HT-29 (cell line): ENCODE measurements around the gene TEX22. TPM values are rescaled to one million over a fixed set of nuclear protein-coding genes. Genes with fewer than 3 reads are reported as not detected.

ENCODE experiments used
- DNase-seq: peaks from one replicate; pipeline ENCODE4 v3.0.0-alpha.2; 2015; ENCODE audit warnings: low spot score
- total RNA-seq: library from RNA; depleted of rRNA; stranded (reverse); fragments of >200 nt; shearing (Covaris generic); gene quantifications from 2 replicates; pipeline ENCODE4 v1.2.3, GENCODE V29; 2014

TEX22 gene
- total RNA-seq, 1 experiment from 2014 or later: not detected

DNA sequence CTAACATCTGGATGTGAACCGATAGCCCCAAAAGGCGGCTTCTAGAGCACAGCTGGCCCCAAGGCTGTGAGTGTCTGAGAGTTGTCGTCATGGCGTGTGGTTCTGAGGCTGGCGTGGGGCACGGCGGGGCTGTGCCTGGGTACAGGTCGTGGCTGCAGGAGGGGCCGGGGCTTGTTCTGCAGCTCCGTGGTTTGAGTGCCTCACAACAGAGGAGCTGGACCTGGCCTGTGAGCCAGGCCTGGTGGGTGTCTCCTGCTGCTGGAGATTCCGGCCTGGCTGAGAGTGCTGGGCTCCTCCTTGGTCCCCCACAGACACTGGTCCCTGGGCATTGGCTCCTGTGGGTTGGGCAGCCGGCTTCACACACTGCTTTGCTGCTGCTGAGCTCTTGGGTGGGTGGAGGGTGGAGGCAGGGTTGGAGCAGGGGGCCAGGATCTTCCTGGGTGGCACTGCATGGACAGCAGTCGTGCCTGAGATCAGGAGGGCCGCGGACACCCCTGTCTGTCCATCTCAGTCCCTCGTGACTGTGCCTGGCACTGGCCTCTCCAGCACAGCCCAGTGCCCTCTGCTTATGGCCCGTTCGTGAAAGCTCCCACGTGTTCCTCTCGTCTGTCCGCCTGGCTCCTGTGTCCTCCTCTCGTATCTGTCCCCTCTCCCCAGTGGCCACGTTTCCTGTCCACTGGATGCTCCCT, 31.8 kb upstream of the TEX22 start:
- DNase-seq: no peak

DNA sequence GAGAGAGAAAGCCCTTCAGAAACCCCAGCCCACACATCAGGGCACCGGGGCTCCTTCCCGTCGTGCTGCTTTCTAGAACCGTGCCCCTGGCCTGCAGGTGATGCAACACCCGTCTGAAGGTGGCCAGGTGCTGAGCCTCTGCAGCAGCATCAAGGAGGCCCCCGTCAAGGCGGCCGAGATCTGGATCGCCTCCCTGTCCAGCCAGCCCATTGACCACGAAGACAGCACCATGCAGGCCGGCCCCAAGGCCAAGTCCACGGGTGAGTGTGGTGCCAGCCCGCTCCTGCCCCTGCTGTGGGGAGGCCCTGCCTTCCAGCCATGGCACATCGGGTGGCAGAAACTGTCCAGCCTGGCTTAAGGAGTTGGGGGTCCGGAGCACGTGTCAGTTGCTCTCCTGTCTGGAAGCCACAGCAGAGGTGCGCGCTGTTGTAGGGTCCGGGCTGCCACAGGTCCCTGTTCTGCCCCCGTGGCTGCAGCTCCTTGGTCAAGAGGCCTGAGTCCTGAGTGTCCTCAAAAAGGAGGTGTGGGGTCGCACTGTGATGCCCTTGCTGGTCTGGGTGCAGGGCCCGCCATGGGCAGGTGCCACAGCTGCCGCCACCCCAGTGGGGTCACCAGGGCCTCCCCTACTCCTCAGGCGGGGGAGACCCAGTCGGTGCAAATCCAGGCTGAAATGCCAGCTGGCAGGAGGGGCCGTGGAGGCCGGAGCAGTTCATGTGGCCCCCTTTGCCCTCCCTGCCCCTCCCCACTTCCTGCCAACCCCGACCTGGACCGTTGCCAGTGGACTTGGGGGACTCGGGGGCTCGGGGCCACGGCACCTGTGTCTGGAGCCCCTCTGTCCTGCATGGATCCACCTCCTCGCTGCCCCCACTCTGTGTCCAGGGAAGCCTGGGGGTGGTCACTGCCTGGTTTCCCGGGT, 31.0 kb upstream of the TEX22 start:
- DNase-seq: no peak

GRCh38 chr14:105368032-105368417, 30.3 kb upstream of the TEX22 start:
- DNase-seq: no peak

DNA sequence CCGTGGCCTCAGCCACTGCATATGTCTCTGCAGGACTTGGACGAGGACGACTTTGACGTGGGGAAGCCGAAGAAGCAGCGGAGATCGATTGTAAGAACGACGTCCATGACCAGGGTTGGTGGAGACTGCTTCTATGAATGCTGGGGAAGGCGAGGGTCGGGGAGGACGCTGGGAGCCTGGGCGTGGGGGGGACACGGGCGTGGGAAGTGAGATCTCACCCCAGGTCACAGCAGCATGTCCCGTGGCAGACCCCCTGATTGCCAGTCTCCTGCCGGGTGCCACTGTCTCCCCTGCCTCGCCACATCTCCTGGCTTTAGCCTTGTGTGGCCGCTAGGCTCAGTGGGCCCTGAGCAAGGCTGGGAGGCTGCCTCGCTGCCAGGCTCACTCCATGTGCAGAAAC, 29.9 kb upstream of the TEX22 start:
- DNase-seq: no peak

GRCh38 chr14:105368910-105369652, 29.3 kb upstream of the TEX22 start:
- no peak for DNase-seq

- DNase-seq: no peak
Observed at GRCh38 chr14:105369653-105370040, 28.7 kb upstream of the TEX22 start.

DNA sequence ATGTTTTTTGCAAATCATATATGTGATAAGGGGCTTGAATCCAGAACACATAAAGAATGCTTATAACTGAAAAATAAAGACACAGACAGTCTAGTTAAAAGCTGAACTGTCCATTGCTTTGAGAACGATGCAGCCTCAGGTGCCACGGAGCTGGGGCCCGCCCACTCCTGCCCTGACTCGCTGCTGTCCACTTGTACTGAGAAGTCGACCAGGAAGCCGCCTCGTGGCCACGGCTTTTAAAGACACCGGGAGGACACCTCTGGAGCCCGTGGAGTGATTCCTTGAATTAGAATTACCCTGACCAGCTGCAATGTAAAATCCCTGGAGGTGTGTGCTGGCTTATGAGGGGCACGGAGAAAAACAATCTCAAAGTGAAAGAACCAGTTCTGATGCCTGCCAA, 23.9 kb upstream of the TEX22 start:
- DNase-seq: peak; percentile 27

GRCh38 chr14:105375635-105376057, 22.7 kb upstream of the TEX22 start:
- no peak for DNase-seq

DNA sequence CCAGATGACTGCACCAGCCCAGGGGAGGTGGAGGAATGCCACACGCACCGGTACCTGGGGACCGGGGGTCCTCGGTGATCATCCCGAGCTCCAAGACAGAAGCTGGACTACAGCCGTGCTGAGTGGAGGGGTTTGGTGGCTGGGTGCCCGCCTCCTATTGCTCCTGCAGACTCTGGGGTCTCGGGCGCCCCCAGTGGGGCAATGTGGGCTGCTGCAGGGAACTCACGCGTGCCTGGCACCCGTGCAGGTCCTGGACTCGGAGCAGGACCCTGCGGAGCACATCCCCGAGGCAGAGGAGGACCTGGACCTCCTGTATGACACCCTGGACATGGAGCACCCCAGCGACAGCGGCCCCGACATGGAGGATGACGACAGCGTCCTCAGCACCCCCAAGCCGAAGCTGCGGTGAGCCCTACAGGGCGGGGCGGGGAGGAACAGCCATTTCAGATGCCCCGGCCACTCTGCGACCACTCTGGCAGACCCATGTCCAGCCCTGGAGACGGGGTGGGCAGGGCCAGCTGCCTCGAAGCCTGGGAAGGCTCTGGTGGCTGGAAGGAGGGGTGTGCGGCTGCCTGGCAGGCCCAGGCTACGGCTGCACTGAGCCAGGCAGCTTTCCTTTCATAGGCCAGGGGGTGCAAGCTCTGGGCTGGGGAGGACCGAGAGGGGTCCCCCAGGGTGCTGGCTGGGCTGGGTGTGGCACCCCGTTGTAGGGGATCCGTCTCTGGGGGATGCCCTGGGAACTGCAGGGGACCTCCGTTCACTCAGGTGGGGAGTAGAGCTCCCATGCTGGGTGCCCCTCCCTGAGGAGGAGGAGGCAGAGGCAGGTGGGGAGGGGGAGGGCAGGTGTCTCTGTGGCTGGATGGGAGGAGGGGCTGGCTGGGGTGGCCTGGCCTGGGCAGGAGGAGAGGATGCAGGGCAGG, 21.6 kb upstream of the TEX22 start:
- DNase-seq: no peak

DNA sequence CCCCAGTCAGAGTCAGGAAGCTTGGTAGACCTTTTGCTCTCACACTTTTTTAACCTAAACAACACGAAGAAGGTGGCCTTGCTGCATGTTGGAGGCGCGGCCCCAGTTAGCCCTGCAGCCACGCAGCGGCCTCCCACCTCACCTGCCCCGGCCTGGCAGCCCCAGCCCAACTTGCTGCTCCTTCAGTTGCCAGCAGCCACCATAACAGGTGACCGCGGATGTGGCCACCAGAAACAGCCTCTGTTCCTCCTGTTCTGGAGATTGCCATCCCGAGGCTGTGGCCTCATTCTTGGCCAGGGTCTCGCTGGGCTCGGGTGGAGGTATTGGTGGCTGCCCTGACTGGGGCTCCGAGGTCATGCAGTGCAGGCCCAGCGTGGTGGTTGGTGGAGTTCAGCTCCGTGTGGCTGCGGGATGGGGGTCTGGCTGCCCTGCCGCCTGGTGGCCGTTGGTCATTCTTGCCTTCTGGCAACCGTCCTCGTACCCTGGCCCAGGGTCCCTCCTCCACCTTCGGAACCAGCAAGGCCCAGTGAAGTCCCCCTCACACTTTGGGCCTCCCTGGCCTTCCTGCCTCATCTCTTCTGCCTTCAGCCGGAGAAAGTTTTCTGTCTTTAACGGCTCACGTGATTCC, 20.7 kb upstream of the TEX22 start:
- no peak for DNase-seq

DNA sequence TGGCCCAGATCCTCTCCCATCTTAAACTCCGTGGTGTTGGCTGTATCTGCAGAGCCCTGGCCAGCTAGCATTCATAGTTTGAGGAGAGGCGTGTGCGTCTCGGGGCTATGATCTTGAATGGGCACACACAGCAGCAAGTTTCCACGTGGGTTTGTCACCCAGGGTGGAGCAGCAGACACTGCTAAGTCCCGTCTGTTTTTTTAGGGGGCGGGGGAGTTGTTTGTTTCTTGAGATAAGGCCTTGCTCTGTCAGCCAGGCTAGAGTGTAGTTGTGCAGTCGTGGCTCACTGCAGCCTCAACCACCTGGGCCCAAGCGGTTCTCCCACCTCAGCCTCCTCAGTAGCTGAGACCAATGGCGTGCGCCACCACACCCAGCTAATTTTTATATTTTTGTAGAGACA, 20.1 kb upstream of the TEX22 start:
- no peak for DNase-seq

GRCh38 chr14:105378873-105379685, 19.3 kb upstream of the TEX22 start:
- no peak for DNase-seq

- no peak for DNase-seq
Observed at GRCh38 chr14:105379946-105380345, 18.4 kb upstream of the TEX22 start.

DNA sequence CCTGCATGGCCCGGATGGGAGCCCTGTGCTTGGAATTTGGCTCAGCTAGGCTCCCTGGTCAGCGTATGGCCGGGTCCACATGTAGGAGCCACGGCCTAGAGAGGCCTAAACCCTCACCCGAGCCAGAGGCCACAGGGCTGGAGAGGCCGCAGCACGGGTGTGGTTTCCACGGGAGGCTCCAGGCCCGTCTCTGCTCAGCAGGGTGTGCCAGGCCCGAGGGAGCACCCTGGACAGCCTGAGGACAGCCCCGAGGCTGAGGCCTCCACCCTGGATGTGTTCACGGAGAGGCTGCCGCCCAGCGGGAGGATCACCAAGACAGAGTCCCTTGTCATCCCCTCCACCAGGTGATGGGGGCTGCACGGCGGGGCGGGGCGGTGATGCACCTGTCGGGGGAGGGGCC, 17.6 kb upstream of the TEX22 start:
- no peak for DNase-seq

GRCh38 chr14:105381446-105382342, 16.6 kb upstream of the TEX22 start:
- DNase-seq: no peak

DNA sequence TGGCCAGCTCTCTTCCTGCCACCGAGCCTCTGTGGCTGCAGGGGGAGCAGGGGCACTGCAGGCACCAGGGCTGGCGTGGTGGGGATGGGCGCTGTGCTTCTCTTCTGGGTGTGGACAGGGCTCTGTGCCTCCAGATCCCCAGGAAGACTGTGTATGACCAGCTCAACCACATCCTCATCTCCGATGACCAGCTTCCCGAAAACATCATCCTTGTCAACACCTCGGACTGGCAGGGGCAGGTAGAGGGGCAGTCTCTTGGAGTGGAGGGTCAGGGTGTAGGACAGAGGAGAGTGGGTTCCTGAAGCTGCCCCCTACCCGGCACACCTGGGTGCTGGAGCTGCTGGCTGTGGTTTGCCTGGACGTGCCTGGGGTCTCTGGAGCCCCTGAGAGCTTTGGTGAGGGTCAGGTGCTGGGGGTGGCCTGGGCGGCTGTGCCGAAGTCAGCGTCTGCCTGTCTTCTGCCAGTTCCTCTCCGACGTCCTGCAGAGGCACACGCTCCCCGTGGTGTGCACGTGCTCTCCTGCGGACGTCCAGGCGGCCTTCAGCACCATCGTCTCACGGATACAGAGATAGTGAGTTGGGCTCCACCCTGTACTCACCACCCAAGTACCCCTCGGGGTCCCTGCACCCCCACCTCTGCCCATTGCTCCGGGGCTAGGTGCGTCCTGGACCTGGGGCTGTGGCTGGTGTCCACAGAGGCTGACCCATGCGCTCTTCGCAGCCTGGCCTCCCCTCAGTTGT, 15.8 kb upstream of the TEX22 start:
- no peak for DNase-seq

- DNase-seq: no peak
Observed at GRCh38 chr14:105383083-105383730, 15.1 kb upstream of the TEX22 start.
